ENCODE results near the gene ECHDC1. TPM values are rescaled to one million over a fixed set of nuclear protein-coding genes. Genes with fewer than 3 reads are reported as not detected.

Gene ECHDC1
- total RNA-seq, 1 experiment from 2014 or later: 47.2 TPM

GRCh38 chr6:127300411-127300810 is 43.0 kb downstream of the ECHDC1 start:
- TF ChIP-seq ZFX (IDR thresholded peaks at IDR 0.05): no peak
- no peak for TF ChIP-seq TCF7L2 (IDR thresholded peaks at IDR 0.05; ENCODE audit: borderline replicate concordance, extremely low read depth, insufficient read depth, insufficient read length)
- TF ChIP-seq MAX (IDR thresholded peaks at IDR 0.05): no peak
- no peak for TF ChIP-seq EGR1 (IDR thresholded peaks at IDR 0.05; ENCODE audit: low read depth)
- TF ChIP-seq EZH2 (IDR thresholded peaks at IDR 0.05): no peak
- no peak for TF ChIP-seq CEBPB (IDR thresholded peaks at IDR 0.05; ENCODE audit: low read depth)
- no peak for TF ChIP-seq JUND (IDR thresholded peaks at IDR 0.05)
- no peak for TF ChIP-seq POLR2A (IDR thresholded peaks at IDR 0.05; ENCODE audit: borderline replicate concordance, extremely low read depth, insufficient read depth, insufficient read length)
- no peak for TF ChIP-seq EZH2phosphoT487 (IDR thresholded peaks at IDR 0.05; ENCODE audit: borderline replicate concordance)
- TF ChIP-seq FOSL1 (IDR thresholded peaks at IDR 0.05; ENCODE audit: low read depth): no peak
- no peak for TF ChIP-seq ELF1 (IDR thresholded peaks at IDR 0.05; ENCODE audit: borderline replicate concordance, low read depth)
- no peak for TF ChIP-seq RAD21 (IDR thresholded peaks at IDR 0.05; ENCODE audit: low read depth)
- TF ChIP-seq ZBTB33 (IDR thresholded peaks at IDR 0.05; ENCODE audit: extremely low read depth, insufficient replicate concordance, low read length): no peak
- TF ChIP-seq SIN3A (IDR thresholded peaks at IDR 0.05; ENCODE audit: low read depth): no peak
- ChIA-PET RAD21 (ENCODE audit: low non-redundant PET in 1 of 2, low total read pairs in 2 of 2, uncharacterized antibody in 2 of 2, unreplicated experiment in 2 of 2) (no interaction called here), CTCF (interaction anchor here (1.5 kb wide), 1 partner anchor 238 kb away, joined by 5 read pairs; no protein-coding TSS in a partner anchor), POLR2A (no interaction called here)
- Histone ChIP-seq H3K9me2 (ENCODE audit: insufficient read depth) (no peaks in the 10 kb centered on the region), H3K27ac (ENCODE audit: low read depth, low read length) (no peak overlapping the region), H3K9ac (ENCODE audit: low read length) (no peak overlapping the region), H3K9me3 (ENCODE audit: control insufficient read depth in 1 of 2, insufficient read depth in 1 of 2, low read depth in 1 of 2, low read length in 2 of 2) (no peaks in the 10 kb centered on the region), H3K4me1 (ENCODE audit: control insufficient read depth in 1 of 2, insufficient read depth in 2 of 2, low read length in 2 of 2) (no peaks in the 10 kb centered on the region), H3K36me3 (ENCODE audit: control insufficient read depth in 1 of 2, insufficient read depth in 2 of 2, low read length in 2 of 2) (no peaks in the 10 kb centered on the region; a peak in 1 of 4 replicates), H3K27me3 (ENCODE audit: insufficient read depth, low read length) (no peaks in the 10 kb centered on the region), H4K20me1 (ENCODE audit: insufficient read depth) (0 out of 2 replicates have a peak, but pooled peaks cover 3% of the 10 kb centered on the region), H3K4me3 (replicated peaks in 1 of 2; ENCODE audit: low read depth in 1 of 2, low read length in 2 of 2) (no peak overlapping the region), H2AFZ (ENCODE audit: low read depth, low read length, poor library complexity, severe bottlenecking) (no peak overlapping the region), H3K79me2 (ENCODE audit: insufficient read depth, low read length) (peaks cover 40% of the 10 kb centered on the region), H3K4me2 (ENCODE audit: low read length) (no peak overlapping the region)
- intact Hi-C loops (cut with micrococcal nuclease): no loop called here
- DNase-seq (ENCODE audit: low read depth, low spot score) (no peak), ATAC-seq (no peak)
- BruUV-seq (replicated peaks): no TSS peak

Measured in HCT116 (cell line).